ENCODE measurements around the gene PCDH9. TPM values are rescaled to one million over a fixed set of nuclear protein-coding genes. Genes with fewer than 3 reads are reported as not detected.

The PCDH9 gene
- total and polyA plus RNA-seq, 11 donors = 3.0 to 39.6 (median 21.6) TPM

- H3K4me1 ChIP-seq = peaks cover 0 to 52% (median 8%) of the 10 kb centered on the region in 12 donors
- ATAC-seq = no peak
- peaks cover 0 to 10% (median 0%) of the 10 kb centered on the region in 9 donors for H3K27me3 ChIP-seq
- DNase-seq = no peak
- no peaks in the 10 kb centered on the region for H3K36me3 ChIP-seq
- WGBS, 4 donors = 76 to 84% (median 80%) methylated on average over 20 of the region's 20 CpGs
- TF ChIP-seq CTCF (IDR thresholded peaks at IDR 0.05) (no peak), POLR2A (IDR thresholded peaks at IDR 0.05) (no peak)
- H3K4me3 ChIP-seq = peak overlapping the region in 7 of 12 donors; percentile 40 to 80 (median 46)
- no peaks in the 10 kb centered on the region for H3K9me3 ChIP-seq
- H3K27ac ChIP-seq = no peak overlapping the region
- intact Hi-C loops (cut with DNase I) = loop anchor here (5.0 to 10.0 kb wide), 13 partner anchors 138 to 1571 kb away; no protein-coding TSS in a partner anchor
These were observed 4.6 kb downstream of the PCDH9 start for GRCh38 chr13:67225252-67226159.

- ATAC-seq (peak; percentile 77 to 88 (median 87)), DNase-seq (peak; percentile 74 to 84 (median 77))
- H3K36me3 ChIP-seq = no peaks in the 10 kb centered on the region
- H3K27ac ChIP-seq = peak overlapping the region in 5 of 12 donors; percentile 25 to 52 (median 42)
- intact Hi-C loops (cut with DNase I) = loop anchor here in 9 of 10 donors (5.0 to 10.0 kb wide), 11 partner anchors 77 to 1569 kb away; no protein-coding TSS in a partner anchor
- peaks cover 0 to 9% (median 0%) of the 10 kb centered on the region in 9 donors for H3K27me3 ChIP-seq
- no peaks in the 10 kb centered on the region for H3K9me3 ChIP-seq
- 12 to 20% (median 15%) methylated on average over 9 of the region's 9 CpGs for WGBS, 4 donors
- peaks cover 0 to 49% (median 8%) of the 10 kb centered on the region in 12 donors for H3K4me1 ChIP-seq
- H3K4me3 ChIP-seq = peak overlapping the region in 10 of 12 donors; percentile 7 to 80 (median 44)
- no peak for TF ChIP-seq POLR2A (IDR thresholded peaks at IDR 0.05)
- peak; percentile 51 to 88 (median 71) for TF ChIP-seq CTCF (IDR thresholded peaks at IDR 0.05)
These were observed 5.8 kb downstream of the PCDH9 start for GRCh38 chr13:67224148-67224846.

GRCh38 chr13:67223742-67224141, 6.4 kb downstream of the PCDH9 start:
- TF ChIP-seq POLR2A (IDR thresholded peaks at IDR 0.05) (no peak), CTCF (IDR thresholded peaks at IDR 0.05) (no peak)
- peak overlapping the region in 10 of 12 donors; percentile 7 to 80 (median 44) for H3K4me3 ChIP-seq
- DNase-seq (no peak), ATAC-seq (peak in 1 of 4 donors; percentile 25)
- no peaks in the 10 kb centered on the region for H3K36me3 ChIP-seq
- WGBS, 4 donors = 44 to 66% (median 56%) methylated on average over 1 of the region's 1 CpG
- H3K27ac ChIP-seq = peak overlapping the region in 6 of 12 donors; percentile 25 to 52 (median 42)
- H3K4me1 ChIP-seq = peaks cover 0 to 46% (median 8%) of the 10 kb centered on the region in 12 donors
- intact Hi-C loops (cut with DNase I) = loop anchor here in 9 of 10 donors (2.0 to 10.0 kb wide), 12 partner anchors 76 to 1569 kb away; no protein-coding TSS in a partner anchor
- peaks cover 0 to 3% (median 0%) of the 10 kb centered on the region in 9 donors for H3K27me3 ChIP-seq
- H3K9me3 ChIP-seq = no peaks in the 10 kb centered on the region

Measured in heart left ventricle (tissue), 16 donors.